GM19239 (cell line): ENCODE data around the gene MUSTN1.
A peak's percentile ranks its signal among the peaks of the same experiment; 100 is the strongest.

Experiments
- DNase-seq: peaks from one replicate; pipeline ENCODE4 v3.0.0; 2011; ENCODE audit warnings: low spot score; ENCODE audit not compliant: insufficient read length
- FAIRE-seq: peaks from 2 replicates; lab custom pipeline; 2011; peaks lifted over from hg19 to GRCh38; lab: Jason Lieb, UNC

The MUSTN1 gene

DNA sequence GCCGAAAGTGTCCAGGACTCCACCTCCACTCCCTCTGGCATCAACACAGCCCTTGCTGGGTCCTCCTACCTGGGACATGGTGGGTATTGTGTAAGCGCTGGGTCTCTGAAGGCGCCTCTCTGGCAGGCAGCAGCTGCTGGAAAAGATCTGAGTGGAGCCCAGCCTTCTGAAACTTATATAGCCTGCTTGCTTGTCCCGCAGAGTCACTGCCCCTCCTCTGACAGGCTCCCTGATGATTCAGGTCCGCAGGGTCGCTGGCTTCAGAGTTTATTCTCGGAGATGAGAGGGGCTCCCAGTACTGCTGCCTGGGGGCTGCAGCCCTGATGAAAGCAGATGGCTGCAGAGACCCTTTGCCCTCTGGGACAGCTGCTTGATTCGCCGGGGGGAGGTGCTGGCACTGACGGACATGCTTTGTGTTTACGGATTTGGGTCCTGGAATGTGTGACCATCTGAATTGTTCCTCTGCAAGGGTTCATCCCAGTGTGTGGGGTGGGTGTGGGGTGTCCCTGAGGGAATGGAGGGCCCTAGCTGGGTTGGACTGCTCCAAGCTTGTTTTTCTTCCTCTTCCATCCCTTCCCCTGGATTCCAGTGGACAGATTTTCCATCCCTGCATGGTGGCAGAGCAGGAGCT, at the start of gene MUSTN1:
TSS of gene MUSTN1 (minus strand) at position 149 of the 631 bp plus-strand sequence. CDS start at position 78, 71 bp downstream.
- DNase-seq = no peak
- no peak for FAIRE-seq

DNA sequence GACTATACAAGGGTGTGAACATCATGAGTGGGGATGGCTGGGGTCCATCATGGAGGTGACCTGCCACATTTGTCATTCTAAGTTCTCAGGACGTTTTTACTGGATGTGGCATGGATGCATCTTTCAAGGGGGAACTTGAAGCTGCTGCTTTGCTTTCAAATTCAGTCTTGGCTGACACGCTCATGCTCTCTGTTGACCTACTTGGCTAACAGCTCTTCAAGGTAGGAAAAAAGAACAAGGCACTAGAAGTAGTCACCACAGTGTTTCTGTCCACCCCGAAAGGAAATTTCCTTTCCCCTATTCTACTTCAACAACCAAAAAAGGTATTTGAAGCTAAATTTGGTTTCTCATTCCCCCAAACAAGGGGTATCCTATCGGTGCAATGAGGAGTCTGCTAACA, 47.6 kb upstream of the MUSTN1 start:
- FAIRE-seq (no peak), DNase-seq (no peak)

DNA sequence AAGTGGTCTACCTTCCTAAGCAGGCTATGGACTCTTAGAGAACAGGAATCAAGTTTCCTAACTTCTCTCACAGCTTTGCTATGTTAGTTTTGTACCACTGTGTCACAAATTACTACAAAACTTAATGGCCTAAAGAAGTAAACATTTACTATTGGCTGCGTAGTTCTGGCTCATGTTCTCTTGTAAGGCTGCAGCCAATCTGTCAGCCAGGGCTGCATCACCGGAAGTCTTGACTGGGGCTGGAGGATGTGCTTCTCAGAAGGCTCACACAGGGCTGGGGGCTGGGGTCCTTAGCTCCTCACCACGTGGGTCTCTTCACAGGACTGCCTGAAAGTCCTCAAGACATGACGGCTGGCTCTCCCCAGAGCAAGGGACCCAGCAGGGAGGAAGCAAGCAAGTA, 47.1 kb upstream of the MUSTN1 start:
- no peak for DNase-seq
- peak; percentile 21 for FAIRE-seq

DNA sequence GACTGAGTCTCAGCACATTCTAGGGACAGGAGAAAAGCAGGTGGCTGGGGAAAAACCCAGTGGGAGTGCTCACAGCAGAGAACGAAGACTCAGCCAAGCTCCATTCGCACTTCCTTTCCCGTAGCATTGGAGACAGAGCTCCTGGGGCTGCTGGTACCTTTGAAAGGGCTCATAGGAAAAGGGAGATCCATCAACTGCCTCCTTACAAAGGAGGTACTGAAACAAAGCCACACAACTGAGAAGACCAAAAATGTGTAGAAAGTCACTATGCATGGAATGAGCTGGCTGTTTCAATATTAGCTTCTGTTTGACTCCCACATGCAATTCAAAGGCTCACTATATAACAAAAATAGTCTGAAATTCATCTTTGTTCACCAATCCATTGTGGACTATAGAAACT, 45.7 kb upstream of the MUSTN1 start:
- peak; percentile 93 for FAIRE-seq
- DNase-seq = no peak

DNA sequence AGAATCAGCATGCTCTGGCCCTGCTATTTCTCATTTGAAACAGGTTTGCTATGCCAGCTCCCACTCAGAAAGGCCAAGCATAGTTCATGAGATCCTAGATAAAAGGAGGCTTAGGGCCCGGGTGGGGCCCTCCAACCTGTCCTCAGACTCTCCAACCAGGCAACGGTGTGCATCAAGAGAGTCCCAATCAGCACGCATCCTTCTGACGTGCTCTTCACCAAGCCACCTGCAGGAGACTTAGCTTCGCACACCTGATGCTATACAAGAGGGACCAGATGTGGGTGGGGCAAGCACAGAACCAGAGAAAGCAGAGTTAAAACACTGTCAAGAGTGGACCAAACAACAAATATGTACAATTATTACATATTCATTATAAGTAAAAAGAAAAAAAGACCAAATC, 45.2 kb upstream of the MUSTN1 start:
- DNase-seq (no peak), FAIRE-seq (peak; percentile 14)

DNA sequence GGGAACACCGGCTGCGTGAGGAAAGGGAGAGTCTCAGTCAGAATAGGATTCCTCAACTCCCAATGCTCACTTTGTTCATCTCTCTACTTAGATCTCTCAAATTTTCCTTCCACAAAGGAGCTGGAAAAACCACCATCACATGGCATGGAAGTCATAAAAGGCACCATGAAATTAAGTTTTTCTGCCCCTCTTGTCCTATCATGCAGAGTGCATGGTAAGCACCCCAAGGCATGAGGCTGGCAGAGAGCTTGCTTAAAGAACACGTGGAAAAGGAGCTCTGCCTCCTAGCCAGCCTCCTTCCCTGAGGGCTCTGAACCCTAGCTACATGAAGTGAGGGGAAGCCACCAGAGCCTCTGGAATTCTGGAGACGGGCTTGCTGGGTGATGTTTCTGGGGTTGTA, 44.8 kb upstream of the MUSTN1 start:
- no peak for FAIRE-seq
- DNase-seq = no peak

DNA sequence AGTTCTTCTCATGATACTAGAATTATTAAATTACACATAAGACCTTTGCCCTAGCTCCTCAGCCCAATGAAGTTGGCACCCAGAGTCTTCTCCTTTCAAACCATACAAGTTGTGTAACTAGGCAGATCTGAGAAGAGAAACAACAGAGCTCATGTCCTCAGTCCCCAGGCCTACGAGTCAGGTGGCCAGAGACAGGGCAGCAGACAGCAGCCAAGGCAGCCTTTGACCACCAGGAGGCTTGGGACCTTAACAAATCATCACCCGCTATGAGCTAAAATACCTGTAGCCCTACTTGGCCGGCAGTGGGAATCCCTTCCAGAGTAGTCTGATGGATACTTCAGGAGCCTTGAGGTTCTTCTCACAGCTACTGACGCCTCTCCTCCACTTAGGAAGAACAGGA, 44.3 kb upstream of the MUSTN1 start:
- FAIRE-seq = no peak
- DNase-seq = no peak

DNA sequence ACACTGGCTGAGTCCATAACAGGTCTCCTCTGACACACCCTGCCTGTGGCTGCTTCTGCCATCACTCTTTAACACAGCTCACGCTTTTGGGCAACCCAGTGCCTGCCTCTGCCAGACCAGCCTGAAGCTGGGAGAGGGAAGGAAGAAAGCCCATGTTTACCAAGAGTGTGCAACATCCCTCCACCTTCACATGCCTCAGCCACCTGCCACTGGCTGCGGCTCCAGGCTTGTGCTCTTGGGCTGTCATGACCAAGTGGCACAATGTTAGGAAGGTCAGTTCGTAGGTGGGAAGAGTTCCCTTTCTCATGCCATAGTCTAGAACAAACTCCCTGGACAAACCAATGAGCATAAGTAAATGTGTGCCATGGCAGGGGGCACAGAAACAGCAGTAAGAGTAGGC, 42.3 kb upstream of the MUSTN1 start:
- FAIRE-seq = no peak
- DNase-seq = no peak

DNA sequence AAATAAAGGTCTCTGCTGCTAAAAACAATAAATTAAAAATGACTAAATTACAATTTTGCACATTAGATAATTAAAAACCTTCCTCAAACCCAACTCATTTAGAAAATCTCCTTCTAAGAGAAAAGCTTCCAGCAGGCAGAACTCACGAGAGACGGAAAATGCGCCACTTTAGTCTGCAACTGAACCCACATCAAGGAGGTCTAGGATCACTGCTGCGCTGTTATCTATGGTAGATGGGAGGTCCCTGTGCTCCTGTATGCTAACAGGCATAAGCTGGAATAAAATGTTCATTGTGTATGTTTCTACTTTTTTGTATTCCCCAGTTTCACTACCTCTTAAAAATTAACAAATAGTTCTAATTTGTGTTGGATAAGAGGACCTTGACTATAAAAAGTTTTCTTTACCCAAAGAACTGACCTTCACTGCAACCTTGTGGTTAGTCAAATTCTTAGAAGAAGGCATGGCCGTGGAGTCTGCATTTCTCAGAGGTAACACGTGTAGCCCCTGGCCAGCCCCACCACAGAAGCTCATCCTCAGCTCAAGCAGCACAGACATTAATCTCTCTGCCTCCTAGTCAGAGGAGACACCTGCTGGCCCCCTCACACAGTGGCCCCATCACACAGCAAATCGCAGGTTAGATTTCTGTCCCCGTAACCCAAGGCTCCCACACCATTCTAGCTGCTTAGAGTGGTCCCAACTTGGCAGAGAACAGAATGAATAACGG, 40.2 kb upstream of the MUSTN1 start:
- peak; percentile 82 for FAIRE-seq

DNA sequence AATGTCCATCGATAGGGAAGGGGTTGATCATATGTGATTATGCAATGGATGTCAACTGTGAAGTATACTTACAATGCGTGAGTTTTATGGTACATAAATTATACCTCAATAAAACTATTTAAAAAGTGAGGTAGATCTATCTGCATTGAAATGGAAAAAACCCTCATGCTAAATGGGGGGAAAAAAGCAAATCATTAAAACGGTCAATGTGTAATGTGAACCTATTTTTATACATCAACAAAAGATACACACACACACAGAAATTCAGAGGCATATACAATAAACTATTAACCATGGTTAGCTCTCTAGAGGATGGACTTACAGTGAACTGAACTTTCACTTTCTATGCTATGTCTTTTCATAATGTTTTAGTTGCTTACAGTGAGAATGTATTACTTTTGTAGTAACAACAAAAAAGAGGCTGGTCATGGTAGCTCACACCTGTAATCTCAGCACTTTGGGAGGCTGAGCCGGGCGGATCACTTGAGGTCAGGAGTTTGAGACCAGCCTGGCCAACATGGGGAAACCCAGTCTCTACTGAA, 39.4 kb upstream of the MUSTN1 start:
- FAIRE-seq (peak; percentile 89), DNase-seq (no peak)

More for the DNA sequence above, 40.2 kb upstream of the MUSTN1 start:
- DNase-seq = no peak

DNA sequence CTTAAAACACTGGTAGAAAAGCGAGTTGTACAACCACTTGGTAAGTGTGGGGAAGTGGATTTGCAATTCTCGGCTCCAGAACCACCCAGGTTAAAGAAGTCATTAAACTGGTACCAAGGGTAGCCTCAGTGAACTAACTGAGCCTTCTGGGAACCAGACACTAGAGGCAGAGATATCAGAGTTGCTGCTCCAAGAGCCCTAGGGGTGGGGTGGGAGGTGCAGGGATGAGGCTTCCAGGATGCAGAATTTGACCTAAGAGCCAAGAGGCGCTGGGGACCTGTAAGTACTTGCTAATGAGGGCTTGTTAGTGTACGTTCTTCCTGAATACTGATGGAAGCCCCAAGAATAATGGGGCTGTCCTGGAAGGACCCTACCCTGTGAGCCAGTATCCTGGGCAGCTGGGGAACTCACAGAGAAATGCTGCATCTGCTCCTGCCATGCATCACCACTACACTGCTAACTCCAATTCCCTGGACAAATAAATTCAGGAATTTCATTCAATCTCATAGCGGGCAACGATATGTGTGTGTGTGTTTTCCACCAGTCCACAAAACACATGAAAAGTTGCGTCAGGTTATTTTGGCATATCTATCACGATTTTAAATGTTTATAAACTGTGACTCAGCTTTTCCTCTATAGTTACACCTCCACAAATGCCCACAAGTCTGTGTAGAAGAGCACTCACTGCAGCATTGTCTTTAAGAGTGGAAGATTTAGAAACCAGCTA, 38.8 kb upstream of the MUSTN1 start:
- no peak for FAIRE-seq
- no peak for DNase-seq

DNA sequence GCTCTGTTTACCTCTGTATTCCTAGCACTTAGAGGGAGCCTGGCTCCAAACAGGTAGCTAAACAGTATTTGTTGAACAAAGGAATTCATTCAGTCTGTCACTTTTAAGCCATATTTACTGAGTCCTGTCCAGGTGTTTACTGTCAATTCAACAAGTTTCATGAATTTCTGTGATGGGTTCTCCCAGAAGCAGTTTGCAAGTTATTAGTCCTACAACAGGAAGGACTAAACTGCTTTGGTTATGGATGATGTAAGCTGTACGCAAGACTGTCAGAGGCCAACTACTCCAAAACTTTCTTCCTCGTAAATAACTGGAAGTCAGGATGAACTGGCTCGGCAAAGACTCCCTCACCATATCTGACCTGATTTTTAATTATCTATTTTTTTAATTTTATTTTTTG, 37.4 kb upstream of the MUSTN1 start:
- DNase-seq (no peak), FAIRE-seq (no peak)

DNA sequence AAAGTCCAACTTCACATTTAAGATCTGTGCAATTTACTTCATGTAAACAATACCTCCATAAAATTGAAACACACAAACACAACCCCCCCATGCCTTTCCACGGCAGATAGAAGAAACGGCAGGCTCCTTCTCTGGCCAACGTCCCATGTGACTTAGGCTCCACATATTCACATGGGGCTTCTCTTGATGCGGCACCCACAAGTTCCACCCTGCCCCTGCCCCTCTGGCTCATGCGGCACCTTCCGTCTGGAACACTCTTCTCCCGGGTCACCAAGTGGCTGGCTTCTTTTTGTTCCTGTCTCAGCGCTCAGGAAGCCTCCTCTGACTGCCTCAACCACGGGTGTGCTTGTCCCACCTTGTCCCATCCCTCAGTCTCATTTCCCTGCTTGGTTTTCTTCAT, 36.9 kb upstream of the MUSTN1 start:
- FAIRE-seq (no peak), DNase-seq (no peak)

DNA sequence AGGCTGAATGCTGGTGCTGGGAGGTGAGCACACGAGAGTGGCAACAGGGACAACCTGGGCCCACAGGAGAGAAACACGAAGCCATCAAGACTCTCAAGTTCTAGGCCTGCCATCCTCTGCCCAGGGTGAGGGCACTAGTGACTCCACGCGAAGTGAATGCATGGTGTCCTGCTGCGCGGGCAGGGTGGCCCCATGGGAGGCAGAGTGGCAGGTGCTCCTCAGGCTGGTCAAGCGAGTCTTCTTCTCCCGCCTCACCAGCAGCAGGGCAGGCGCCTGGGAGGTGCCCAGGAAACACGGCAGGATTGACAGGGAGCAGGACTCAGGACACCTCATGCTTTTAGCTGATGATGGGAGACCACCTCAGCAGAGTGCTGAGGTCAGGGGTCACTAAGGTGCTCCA, 35.7 kb upstream of the MUSTN1 start:
- FAIRE-seq = no peak
- no peak for DNase-seq

DNA sequence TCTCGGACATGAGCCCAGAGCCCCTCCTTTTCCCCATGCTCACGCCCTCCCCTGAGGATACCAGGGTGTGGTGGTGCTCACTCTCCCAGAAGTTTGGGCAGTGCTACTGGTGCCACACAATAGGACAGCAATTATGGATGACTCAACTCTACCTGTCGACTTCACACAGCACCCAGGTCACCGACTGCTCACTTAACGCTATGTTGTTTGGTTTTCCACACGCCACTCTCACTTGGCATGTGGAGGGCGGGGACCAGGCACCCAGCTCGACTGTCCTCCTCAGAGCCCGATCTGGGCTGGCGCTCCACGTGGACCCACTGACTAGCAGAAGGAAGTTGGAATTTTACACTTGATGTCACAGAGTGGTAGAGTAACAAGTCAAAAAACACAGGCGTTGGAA, 31.6 kb upstream of the MUSTN1 start:
- FAIRE-seq (no peak), DNase-seq (no peak)

DNA sequence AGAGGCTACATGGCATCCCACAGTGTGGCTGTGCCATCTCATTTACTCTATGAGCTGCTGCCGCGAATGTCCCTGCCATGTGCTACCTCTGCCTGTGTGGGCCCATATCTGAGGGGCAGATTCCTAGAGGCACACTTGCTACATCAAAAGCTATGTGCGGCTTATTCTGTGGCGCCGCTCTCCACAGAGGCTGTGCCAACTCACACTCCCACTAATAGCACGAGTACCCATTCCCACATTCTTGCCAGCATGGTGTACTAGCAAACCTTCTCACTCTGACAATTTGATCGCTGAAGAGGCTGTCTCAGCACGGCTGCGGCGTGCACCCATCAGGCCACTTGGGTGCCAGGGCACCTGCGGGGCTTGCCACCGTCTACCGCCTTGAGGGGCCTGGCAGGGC, 31.2 kb upstream of the MUSTN1 start:
- FAIRE-seq = no peak
- no peak for DNase-seq

DNA sequence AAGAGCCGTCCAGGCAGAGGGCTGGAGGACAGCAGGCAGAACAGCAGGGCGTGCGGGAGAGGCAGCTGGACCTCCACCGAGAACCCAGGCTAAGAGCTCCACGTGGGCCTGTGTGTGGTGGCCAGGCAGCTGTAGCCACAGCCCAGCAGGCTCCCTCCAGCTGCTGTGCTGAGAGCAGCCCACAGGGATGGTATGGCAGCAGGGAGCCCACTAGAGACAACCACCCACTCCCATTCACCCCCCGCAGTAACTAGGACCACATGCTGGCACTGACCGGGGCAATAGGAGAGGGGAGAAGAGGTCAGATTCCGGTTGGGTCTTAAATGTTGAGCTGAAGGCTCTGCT, 25.6 kb upstream of the MUSTN1 start:
- no peak for FAIRE-seq

DNA sequence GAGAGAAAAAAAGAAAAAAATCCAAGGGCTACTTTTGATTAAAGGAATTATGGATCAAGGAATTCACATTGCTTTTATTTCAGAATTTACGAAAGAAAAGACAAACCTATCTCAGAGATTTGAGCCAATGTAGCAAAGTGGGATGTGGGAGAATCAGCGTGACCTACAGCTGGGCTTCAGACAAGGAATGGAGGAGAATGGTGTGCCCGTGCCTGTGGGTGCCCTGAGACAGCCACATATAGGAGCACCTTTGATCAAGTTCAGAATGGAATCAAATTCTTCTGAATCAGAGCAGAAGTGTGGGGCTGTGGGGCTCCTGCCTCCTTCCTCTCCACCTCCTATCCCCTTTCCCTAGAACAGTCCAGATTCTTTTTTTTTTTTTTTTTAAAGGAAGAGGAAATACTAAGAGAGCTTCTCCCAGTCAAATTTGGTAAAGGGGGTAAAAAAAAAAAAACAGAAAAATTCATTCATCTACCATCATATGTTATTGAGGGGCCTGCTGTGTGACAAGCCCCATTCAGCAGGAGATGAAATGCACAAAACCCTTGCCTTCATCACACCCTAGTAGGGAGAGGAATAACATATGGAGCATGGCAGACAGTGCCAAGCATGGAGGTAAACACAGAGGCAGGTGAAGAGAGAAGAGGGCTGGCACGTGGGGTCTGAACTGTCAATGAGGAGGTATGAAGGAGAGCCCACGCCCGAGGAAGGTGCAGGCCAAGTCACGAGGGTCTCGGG, 25.0 kb upstream of the MUSTN1 start:
- no peak for FAIRE-seq

More for the DNA sequence above, 25.6 kb upstream of the MUSTN1 start:
- no peak for DNase-seq

DNA sequence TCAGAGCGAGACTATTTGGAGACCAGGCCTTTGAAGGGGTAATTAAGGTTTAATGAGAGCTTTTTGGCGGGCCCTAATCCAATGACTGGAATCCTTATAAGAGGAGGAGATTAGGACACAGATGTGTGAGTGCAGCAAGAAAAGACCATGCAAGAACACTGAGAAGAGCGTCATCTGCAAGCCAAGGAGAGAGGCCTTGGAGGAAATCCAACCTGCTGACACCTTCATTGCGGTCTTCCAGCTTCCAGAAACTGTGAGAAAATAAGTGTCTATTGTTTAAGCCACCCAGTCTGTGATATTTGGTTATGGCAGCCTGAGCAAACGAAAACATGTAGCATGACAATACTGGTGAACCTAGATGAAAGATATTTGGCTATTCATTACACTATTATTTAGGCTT, 23.0 kb upstream of the MUSTN1 start:
- DNase-seq (no peak), FAIRE-seq (no peak)

More for the DNA sequence above, 25.0 kb upstream of the MUSTN1 start:
- DNase-seq = no peak

DNA sequence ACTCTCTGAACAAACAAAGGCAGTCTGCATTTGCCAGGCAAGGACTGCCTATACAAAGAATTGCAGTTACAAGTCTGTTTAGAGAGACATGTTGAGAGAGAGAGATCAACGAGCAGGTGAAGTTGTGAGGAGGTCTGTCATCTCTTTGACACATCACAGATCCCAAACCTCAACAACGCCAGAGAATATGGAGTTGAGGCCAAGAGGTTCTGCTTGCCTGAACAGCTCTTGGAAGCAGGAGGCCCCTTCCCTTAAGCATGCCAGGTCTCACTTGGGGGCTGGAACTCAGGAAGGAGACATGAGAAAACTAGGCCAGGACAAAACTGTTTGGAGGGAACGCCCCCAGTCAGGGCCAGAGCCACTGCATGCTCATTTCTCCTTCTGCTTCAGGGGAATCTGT, 22.3 kb upstream of the MUSTN1 start:
- FAIRE-seq = no peak
- no peak for DNase-seq

DNA sequence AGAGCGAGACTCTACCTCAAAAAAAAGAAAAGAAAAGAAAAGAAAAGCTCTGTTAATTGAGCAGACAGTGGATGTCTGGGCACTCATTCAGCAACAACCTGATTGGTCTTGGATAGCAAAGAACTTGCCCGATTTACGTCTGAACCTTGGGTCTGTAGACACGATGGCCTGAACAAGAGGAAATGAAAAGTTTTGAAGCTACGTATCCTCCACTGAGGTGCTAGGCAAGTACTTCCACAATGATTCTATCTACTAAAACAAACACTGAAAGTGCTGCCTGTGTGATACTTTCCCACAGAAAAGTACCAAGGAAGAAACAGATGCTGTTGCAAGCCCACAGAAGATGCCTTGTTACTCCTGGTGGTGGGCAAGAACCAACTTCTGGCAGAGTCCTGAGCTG, 21.8 kb upstream of the MUSTN1 start:
- FAIRE-seq (no peak), DNase-seq (no peak)
